ENCODE data around the gene GOLIM4. TPM values are rescaled to one million over a fixed set of nuclear protein-coding genes. Genes with fewer than 3 reads are reported as not detected.

The GOLIM4 gene
- total and polyA plus RNA-seq, 2 donors (not counting 1 experiment from before 2014, with no cell fraction given) = 46.2 to 77.3 TPM

- TF ChIP-seq CTCF (conservative IDR thresholded peaks at IDR 0.05 in 1 of 2, IDR thresholded peaks at IDR 0.05 in 1 of 2; ENCODE audit: low read depth in 1 of 2, low read length in 2 of 2) = no peak
- no peak for TF ChIP-seq EZH2 (IDR thresholded peaks at IDR 0.05; ENCODE audit: low read length, missing control alignments)
- DNase-seq (ENCODE audit: low read depth in 2 of 2) = peak; percentile 78 to 87
- H2AFZ ChIP-seq (ENCODE audit: low read length) = no peak overlapping the region
Measured at GRCh38 chr3:168117059-168117458, 21.3 kb upstream of the GOLIM4 start.

GRCh38 chr3:168116279-168116678, 20.6 kb upstream of the GOLIM4 start:
- Histone ChIP-seq H4K20me1 (ENCODE audit: control insufficient read depth, extremely low read depth, insufficient read depth, low read length) (no peaks in the 10 kb centered on the region), H3K79me2 (ENCODE audit: control insufficient read depth, insufficient read depth, low read length) (no peaks in the 10 kb centered on the region), H3K4me1 (ENCODE audit: control insufficient read depth, extremely low read depth, insufficient read depth, low read length) (no peaks in the 10 kb centered on the region), H3K9ac (ENCODE audit: insufficient read depth, low read length) (no peak overlapping the region), H3K27me3 (ENCODE audit: control insufficient read depth, insufficient read depth, low read length) (no peaks in the 10 kb centered on the region), H3K4me3 (replicated peaks in 1 of 4; ENCODE audit: control extremely low read depth in 1 of 4, insufficient read depth in 1 of 4, low read depth in 3 of 4, low read length in 4 of 4) (no peak overlapping the region), H3K27ac (ENCODE audit: insufficient read depth, low read length) (no peak overlapping the region), H3K36me3 (ENCODE audit: control insufficient read depth, insufficient read depth, low read length) (no peaks in the 10 kb centered on the region), H2AFZ (ENCODE audit: low read length) (peak overlapping the region; percentile 9), H3K9me3 (ENCODE audit: control insufficient read depth, insufficient read depth, low read depth, low read length) (no peaks in the 10 kb centered on the region), H3K4me2 (ENCODE audit: extremely low read depth, insufficient read depth, low read length) (peak overlapping the region; percentile 25)
- peak; percentile 65 to 93 for DNase-seq (ENCODE audit: low read depth in 2 of 2)
- TF ChIP-seq CTCF (conservative IDR thresholded peaks at IDR 0.05 in 1 of 2, IDR thresholded peaks at IDR 0.05 in 1 of 2; ENCODE audit: low read depth in 1 of 2, low read length in 2 of 2) (no peak), EZH2 (IDR thresholded peaks at IDR 0.05; ENCODE audit: low read length, missing control alignments) (no peak)

More at GRCh38 chr3:168117059-168117458, 21.3 kb upstream of the GOLIM4 start:
- no peaks in the 10 kb centered on the region for H3K4me1 ChIP-seq (ENCODE audit: control insufficient read depth, extremely low read depth, insufficient read depth, low read length)
- no peak overlapping the region for H3K4me2 ChIP-seq (ENCODE audit: extremely low read depth, insufficient read depth, low read length)
- no peaks in the 10 kb centered on the region for H3K27me3 ChIP-seq (ENCODE audit: control insufficient read depth, insufficient read depth, low read length)
- H4K20me1 ChIP-seq (ENCODE audit: control insufficient read depth, extremely low read depth, insufficient read depth, low read length) = no peaks in the 10 kb centered on the region
- H3K4me3 ChIP-seq (replicated peaks in 1 of 4; ENCODE audit: control extremely low read depth in 1 of 4, insufficient read depth in 1 of 4, low read depth in 3 of 4, low read length in 4 of 4) = no peak overlapping the region
- H3K9me3 ChIP-seq (ENCODE audit: control insufficient read depth, insufficient read depth, low read depth, low read length) = no peaks in the 10 kb centered on the region
- no peak overlapping the region for H3K27ac ChIP-seq (ENCODE audit: insufficient read depth, low read length)
- H3K79me2 ChIP-seq (ENCODE audit: control insufficient read depth, insufficient read depth, low read length) = no peaks in the 10 kb centered on the region
- H3K9ac ChIP-seq (ENCODE audit: insufficient read depth, low read length) = no peak overlapping the region
- no peaks in the 10 kb centered on the region for H3K36me3 ChIP-seq (ENCODE audit: control insufficient read depth, insufficient read depth, low read length)

GRCh38 chr3:168113848-168114247, 18.1 kb upstream of the GOLIM4 start:
- H3K4me2 ChIP-seq (ENCODE audit: extremely low read depth, insufficient read depth, low read length) = no peak overlapping the region
- TF ChIP-seq CTCF (conservative IDR thresholded peaks at IDR 0.05 in 1 of 2, IDR thresholded peaks at IDR 0.05 in 1 of 2; ENCODE audit: low read depth in 1 of 2, low read length in 2 of 2) (no peak), EZH2 (IDR thresholded peaks at IDR 0.05; ENCODE audit: low read length, missing control alignments) (no peak)
- no peak overlapping the region for H3K9ac ChIP-seq (ENCODE audit: insufficient read depth, low read length)
- H3K79me2 ChIP-seq (ENCODE audit: control insufficient read depth, insufficient read depth, low read length) = no peaks in the 10 kb centered on the region
- no peaks in the 10 kb centered on the region for H3K36me3 ChIP-seq (ENCODE audit: control insufficient read depth, insufficient read depth, low read length)
- H3K27me3 ChIP-seq (ENCODE audit: control insufficient read depth, insufficient read depth, low read length) = no peaks in the 10 kb centered on the region
- H2AFZ ChIP-seq (ENCODE audit: low read length) = no peak overlapping the region
- H4K20me1 ChIP-seq (ENCODE audit: control insufficient read depth, extremely low read depth, insufficient read depth, low read length) = no peaks in the 10 kb centered on the region
- no peak overlapping the region for H3K4me3 ChIP-seq (replicated peaks in 1 of 4; ENCODE audit: control extremely low read depth in 1 of 4, insufficient read depth in 1 of 4, low read depth in 3 of 4, low read length in 4 of 4)
- H3K27ac ChIP-seq (ENCODE audit: insufficient read depth, low read length) = no peak overlapping the region
- H3K4me1 ChIP-seq (ENCODE audit: control insufficient read depth, extremely low read depth, insufficient read depth, low read length) = no peaks in the 10 kb centered on the region
- DNase-seq (ENCODE audit: low read depth in 2 of 2) = no peak
- H3K9me3 ChIP-seq (ENCODE audit: control insufficient read depth, insufficient read depth, low read depth, low read length) = no peaks in the 10 kb centered on the region
